Muscle layer of colon (tissue), 2 donors: Measurements from ENCODE around the gene SYT13.

Experiments used
- H3K27ac ChIP-seq: one replicate; pipeline ENCODE4 v1.7.0; 2013; ENCODE audit warnings: low read depth, mild to moderate bottlenecking, low read length, moderate library complexity
- H3K27me3 ChIP-seq, 2 donors: one replicate each; pipeline ENCODE4 v1.7.0; 2013; ENCODE audit warnings: low read length in 2 of 2, mild to moderate bottlenecking in 2 of 2; ENCODE audit not compliant: insufficient read depth in 2 of 2, control insufficient read depth in 1 of 2
- H3K36me3 ChIP-seq: one replicate; pipeline ENCODE4 v1.7.0; 2013; ENCODE audit warnings: mild to moderate bottlenecking, low read length; ENCODE audit not compliant: insufficient read depth
- H3K4me1 ChIP-seq: one replicate; pipeline ENCODE4 v1.7.0; 2013; ENCODE audit warnings: mild to moderate bottlenecking, low read length; ENCODE audit not compliant: insufficient read depth
- H3K4me3 ChIP-seq, 2 donors: one replicate each; pipeline ENCODE4 v1.7.0; 2013; ENCODE audit warnings: low read length in 2 of 2, low read depth in 1 of 2, mild to moderate bottlenecking in 1 of 2, moderate library complexity in 1 of 2
- H3K9ac ChIP-seq: one replicate; pipeline ENCODE4 v1.7.0; 2013; ENCODE audit warnings: low read length
- H3K9me3 ChIP-seq: one replicate; pipeline ENCODE4 v1.7.0; 2013; ENCODE audit warnings: mild to moderate bottlenecking, low read length
- donor health status: abdominal sarcoma.
- donor health status: Adenocarcinoma of cecum.

SYT13 gene

DNA sequence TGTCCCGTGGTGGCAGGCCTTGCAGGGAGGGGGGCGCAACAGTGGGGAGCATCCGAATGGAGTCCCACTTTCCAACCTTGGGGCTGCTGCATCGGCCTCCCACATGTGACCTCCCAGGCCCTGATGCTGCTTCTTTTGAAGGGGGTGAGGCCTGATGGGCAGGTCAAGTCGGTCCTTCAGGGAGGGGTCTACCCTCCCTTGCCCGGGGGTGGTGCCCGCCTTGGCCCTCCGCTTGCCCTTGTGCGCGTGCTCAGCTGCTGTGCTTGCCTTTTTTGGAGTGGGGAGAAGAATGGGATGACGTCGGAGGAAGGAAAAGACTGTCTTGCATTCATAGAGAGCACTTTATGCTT lies 72.8 kb downstream of the SYT13 start:
- H3K9me3 ChIP-seq: no peaks in the 10 kb centered on the region
- H3K27ac ChIP-seq: no peak overlapping the region
- H3K4me1 ChIP-seq: peaks cover 26% of the 10 kb centered on the region
- H3K9ac ChIP-seq: no peak overlapping the region
- H3K36me3 ChIP-seq: peaks cover 6% of the 10 kb centered on the region
- no peaks in the 10 kb centered on the region for H3K27me3 ChIP-seq
- no peak overlapping the region for H3K4me3 ChIP-seq

DNA sequence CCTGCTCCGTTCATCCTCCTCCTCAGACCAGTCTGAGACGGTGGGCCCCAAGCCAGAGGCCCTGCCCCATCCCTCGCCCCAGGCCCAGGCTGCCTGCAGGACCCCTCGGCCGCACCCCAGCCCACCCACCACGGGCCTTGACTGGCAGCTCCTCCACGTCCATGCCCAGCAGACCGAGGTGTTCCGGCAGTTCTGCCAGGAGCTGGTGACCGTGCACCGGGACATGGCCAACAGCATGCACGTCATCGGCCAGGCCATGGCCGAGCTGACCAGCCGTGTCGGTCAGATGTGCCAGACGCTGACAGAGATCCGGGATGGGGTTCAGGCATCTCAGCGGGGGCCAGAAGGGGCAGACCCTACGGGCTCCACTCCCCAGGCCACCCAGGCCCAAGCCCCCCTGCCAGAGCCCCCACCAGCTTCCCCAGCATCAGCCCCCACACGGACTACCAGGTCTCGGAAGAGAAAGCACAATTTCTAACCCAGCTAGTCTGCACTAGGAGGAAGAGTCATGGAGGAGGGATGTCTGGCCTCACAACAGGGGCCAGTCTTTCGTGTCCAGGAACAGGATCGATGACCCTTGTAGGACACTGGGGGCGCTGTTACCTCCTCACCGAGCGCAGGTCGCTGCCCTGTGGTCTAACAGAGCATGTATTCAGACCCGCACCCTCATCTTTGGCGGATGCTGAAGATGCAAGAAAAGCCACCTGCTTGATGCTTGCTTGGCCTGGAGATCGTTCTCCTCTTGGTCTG lies 73.4 kb downstream of the SYT13 start:
- no peaks in the 10 kb centered on the region for H3K9me3 ChIP-seq
- no peak overlapping the region for H3K27ac ChIP-seq
- H3K27me3 ChIP-seq: no peaks in the 10 kb centered on the region
- H3K4me1 ChIP-seq: peaks cover 29% of the 10 kb centered on the region
- no peak overlapping the region for H3K9ac ChIP-seq
- H3K4me3 ChIP-seq: no peak overlapping the region
- peaks cover 6% of the 10 kb centered on the region for H3K36me3 ChIP-seq

DNA sequence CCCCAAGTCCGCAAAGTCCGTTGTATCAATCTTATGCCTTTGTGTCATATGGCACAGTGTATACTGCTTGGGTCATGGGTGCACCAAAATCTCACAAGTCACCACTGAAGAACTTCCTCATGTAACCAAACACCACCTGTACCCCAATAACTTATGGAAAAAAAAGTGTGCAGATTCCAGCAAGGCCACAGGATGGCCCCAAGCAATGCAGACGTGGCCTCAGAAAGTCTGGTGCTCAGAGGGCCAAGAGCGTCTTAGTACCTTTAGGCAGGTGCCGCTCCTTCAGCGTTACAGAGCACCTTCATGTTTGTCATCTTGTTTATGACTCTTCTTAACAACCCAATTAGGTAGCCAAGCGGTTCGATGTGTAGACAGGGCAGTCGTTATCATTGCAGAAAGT lies 74.4 kb downstream of the SYT13 start:
- Histone ChIP-seq H3K27me3 (no peaks in the 10 kb centered on the region), H3K9me3 (no peaks in the 10 kb centered on the region), H3K4me3 (no peak overlapping the region), H3K36me3 (peaks cover 9% of the 10 kb centered on the region), H3K4me1 (peaks cover 29% of the 10 kb centered on the region), H3K9ac (no peak overlapping the region), H3K27ac (peak overlapping the region; percentile 31)

DNA sequence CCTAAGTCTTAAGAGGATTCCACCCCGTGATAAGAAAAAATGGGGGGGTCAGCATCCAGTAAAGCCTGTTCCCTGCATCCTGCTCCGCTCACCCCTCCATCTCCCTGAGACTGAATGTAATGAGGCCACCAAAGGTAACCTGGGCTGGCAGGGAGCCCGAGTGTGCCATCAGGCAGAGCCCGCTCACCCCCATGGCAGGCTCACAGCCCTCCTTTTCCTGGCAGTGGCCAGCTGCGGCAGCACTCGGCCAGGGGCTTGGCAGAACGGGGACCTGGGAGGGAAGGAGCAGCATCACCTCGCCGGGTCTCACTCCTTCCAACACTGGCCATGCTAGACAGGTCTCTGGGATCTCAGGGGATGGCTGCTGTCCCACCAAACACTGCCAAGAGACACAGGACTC lies 75.3 kb downstream of the SYT13 start:
- no peaks in the 10 kb centered on the region for H3K27me3 ChIP-seq
- peaks cover 11% of the 10 kb centered on the region for H3K36me3 ChIP-seq
- peak overlapping the region; percentile 98 for H3K27ac ChIP-seq
- no peaks in the 10 kb centered on the region for H3K9me3 ChIP-seq
- H3K4me3 ChIP-seq: peak overlapping the region in 1 of 2 donors; percentile 48
- H3K4me1 ChIP-seq: peaks cover 29% of the 10 kb centered on the region
- H3K9ac ChIP-seq: peak overlapping the region; percentile 30

DNA sequence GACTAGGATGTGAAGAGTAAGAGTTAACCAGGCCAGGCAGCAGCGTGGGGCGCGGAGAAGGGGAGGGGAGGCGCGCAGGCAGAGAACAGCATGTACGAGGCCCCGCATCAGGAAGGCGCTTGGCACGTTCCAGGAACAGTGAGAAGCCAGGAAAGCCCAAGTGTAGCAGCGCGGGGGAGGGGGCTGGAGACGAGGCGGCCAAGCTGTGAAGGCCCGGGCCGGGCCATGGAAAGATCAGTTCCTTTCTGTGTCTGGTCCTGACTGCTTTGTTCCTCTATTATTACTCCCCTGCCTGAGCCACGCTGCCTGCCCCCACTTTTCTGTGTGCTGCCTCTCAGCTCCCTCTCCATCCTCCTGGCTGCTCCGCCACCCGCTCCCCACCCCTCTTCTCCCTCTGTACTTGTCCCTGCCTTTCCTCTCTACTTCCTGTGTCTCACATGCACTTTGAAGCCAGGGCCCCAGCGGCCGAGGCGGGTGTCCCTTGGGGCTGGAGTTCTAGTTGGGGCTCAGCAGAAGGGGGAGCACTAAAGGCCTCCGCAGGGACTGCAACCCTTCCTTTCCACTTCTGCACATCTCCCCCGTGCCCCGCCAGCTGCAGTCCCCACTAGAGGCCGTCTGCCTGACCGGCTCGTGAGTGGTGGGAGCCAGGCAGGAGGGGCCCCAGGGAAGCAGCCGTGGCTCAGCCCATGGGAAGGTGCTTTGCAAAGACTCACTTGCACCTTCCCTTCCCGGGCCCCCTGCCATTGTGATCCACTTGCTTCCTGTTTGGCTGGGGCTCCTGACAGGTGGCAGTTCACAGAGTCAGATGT lies 76.0 kb downstream of the SYT13 start:
- Histone ChIP-seq H3K4me1 (peaks cover 29% of the 10 kb centered on the region), H3K9me3 (no peaks in the 10 kb centered on the region), H3K27me3 (no peaks in the 10 kb centered on the region), H3K36me3 (peaks cover 17% of the 10 kb centered on the region), H3K9ac (peak overlapping the region; percentile 30), H3K4me3 (peak overlapping the region; percentile 22 to 48), H3K27ac (peak overlapping the region; percentile 98)

DNA sequence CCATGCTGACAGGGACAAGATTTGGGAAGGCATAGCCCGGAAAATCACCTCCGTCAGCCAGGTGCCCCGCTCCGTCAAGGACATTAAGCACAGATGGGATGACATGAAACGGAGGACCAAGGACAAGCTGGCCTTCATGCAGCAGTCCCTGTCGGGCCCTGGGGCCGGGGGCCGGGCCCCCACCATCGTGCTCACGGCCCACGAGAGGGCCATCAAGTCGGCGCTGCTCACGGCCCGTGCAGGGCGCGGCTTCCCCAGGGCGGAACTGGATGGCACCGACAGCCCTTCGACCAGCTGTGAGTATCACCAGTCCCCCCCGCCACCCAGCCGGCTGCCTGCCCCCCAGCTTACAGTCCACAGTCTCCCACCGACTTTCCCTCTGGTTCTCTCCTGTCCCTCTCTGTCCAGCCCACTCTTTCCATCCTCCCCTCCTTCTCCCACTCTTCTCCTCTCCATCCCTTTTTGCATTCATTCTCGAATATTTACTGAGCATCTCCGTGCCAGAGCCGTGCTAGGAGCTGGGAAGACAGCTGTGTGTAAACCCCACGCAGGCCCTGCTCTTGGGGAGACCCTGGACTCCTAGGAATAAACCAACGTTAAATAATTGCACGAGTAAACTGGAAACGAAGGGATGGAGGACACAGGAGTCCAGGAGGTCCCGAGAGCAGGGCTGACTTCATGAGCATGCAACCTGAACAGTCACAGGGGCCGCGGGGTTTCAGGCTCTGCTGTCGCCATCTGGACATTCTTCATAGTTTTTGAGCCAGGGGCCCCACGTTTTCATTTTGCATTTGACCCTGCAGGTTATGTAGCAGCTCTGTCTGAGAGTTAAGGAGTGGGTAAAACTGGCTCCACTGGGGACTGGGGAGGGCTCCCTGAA lies 76.9 kb downstream of the SYT13 start:
- Histone ChIP-seq H3K9ac (peak overlapping the region; percentile 58), H3K36me3 (peaks cover 20% of the 10 kb centered on the region), H3K4me3 (peak overlapping the region; percentile 22 to 35), H3K4me1 (peaks cover 29% of the 10 kb centered on the region), H3K27me3 (no peaks in the 10 kb centered on the region), H3K9me3 (no peaks in the 10 kb centered on the region), H3K27ac (peak overlapping the region; percentile 98)

DNA sequence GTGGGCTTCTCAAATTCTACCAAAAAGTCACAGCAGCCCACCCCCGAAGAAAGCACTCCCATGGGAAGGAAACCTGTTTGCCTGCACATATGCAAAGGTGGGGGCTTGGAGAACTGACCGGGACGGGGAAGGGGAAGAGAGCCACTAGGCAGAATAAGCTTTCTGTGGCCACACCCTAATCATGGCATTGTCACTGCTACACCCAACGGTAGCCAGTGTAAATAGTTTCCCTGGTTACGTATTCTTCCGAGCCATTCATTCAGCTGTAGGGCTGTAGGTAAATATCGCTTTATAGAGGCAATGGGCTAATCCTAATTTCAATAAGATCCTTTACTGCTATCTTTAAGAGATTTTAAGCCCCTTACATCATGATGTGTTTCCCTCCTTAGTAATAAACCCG lies 78.0 kb downstream of the SYT13 start:
- H3K36me3 ChIP-seq: peaks cover 20% of the 10 kb centered on the region
- H3K4me1 ChIP-seq: peaks cover 29% of the 10 kb centered on the region
- peak overlapping the region; percentile 98 for H3K27ac ChIP-seq
- no peak overlapping the region for H3K4me3 ChIP-seq
- H3K9me3 ChIP-seq: no peaks in the 10 kb centered on the region
- no peaks in the 10 kb centered on the region for H3K27me3 ChIP-seq
- no peak overlapping the region for H3K9ac ChIP-seq

DNA sequence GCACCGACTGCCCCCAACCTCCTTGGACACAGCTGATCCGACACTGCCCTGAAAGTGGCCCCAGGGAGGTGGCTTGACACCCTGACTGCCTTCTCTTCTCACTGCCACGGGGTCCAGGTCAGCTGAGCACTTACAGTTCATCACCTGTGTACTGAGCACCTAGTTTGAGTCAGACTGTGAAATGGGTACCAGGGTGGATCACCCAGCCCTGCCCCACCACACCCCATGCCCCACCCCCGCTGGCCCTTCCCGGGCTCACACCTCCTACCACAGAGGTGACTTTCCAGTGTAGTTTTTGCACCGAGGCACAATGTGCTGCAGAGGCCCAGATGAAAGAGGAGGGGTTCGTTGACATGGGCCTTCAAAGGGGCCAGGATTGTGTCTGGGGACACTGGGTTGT lies 80.2 kb downstream of the SYT13 start:
- Histone ChIP-seq H3K36me3 (peaks cover 14% of the 10 kb centered on the region), H3K9me3 (no peaks in the 10 kb centered on the region), H3K4me1 (peaks cover 27% of the 10 kb centered on the region), H3K27ac (no peak overlapping the region), H3K9ac (no peak overlapping the region), H3K4me3 (no peak overlapping the region), H3K27me3 (no peaks in the 10 kb centered on the region)

DNA sequence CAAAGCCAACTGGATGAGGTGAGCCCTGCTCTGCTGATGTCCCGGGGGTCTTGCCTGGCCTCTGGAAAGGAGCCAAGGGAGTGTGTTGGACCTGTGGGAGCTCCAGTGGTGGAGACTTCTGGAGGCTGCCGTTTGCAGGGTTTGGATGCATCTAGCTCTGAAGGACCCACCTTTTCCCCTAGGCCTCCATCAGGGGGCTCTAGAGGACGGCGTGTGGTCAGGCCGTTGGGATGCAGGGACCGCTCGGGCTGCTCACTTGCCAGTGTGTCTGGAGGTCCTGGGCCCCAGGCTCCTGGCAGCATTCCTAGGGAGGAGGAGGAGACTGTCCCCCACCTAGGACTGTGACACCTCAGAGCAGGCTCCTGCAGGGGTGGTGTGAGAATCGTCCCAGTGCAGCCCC lies 81.4 kb downstream of the SYT13 start:
- H3K4me3 ChIP-seq: no peak overlapping the region
- no peaks in the 10 kb centered on the region for H3K9me3 ChIP-seq
- H3K4me1 ChIP-seq: peaks cover 18% of the 10 kb centered on the region
- H3K36me3 ChIP-seq: peaks cover 17% of the 10 kb centered on the region
- H3K27me3 ChIP-seq: no peaks in the 10 kb centered on the region
- H3K9ac ChIP-seq: no peak overlapping the region
- H3K27ac ChIP-seq: no peak overlapping the region

DNA sequence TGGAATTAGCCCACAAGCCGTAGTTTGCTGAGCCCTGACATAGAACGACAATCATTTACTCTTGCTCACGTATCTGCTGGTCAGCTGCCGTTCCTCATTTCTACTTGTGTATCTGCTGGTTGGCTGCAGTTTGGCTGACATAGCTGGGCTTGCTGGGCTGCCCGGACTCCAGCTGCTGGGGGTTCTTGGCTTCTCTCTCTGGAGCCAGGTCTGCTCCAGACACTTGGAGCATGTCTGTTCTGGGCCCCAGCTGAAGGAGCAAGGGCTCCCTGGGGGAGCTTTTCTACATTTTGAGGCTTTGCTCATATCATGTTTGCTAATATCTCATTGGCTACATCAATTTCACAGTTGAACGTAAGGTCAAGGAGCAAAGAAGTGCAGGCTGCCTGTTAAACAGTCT lies 92.4 kb downstream of the SYT13 start:
- H3K9ac ChIP-seq: no peak overlapping the region
- H3K36me3 ChIP-seq: peaks cover 19% of the 10 kb centered on the region
- H3K27ac ChIP-seq: peak overlapping the region; percentile 29
- no peak overlapping the region for H3K4me3 ChIP-seq
- H3K9me3 ChIP-seq: no peaks in the 10 kb centered on the region
- no peaks in the 10 kb centered on the region for H3K27me3 ChIP-seq
- peaks cover 8% of the 10 kb centered on the region for H3K4me1 ChIP-seq
